HG03108 (cell line): ENCODE data around the gene MICAL3.

Experiments used
- ATAC-seq: cut with Tn5 transposase; IDR thresholded peaks from one replicate; pipeline ENCODE4 v1.9.1; 2021; ENCODE audit warnings: moderate library complexity; ENCODE audit not compliant: unreplicated experiment

MICAL3 gene

DNA sequence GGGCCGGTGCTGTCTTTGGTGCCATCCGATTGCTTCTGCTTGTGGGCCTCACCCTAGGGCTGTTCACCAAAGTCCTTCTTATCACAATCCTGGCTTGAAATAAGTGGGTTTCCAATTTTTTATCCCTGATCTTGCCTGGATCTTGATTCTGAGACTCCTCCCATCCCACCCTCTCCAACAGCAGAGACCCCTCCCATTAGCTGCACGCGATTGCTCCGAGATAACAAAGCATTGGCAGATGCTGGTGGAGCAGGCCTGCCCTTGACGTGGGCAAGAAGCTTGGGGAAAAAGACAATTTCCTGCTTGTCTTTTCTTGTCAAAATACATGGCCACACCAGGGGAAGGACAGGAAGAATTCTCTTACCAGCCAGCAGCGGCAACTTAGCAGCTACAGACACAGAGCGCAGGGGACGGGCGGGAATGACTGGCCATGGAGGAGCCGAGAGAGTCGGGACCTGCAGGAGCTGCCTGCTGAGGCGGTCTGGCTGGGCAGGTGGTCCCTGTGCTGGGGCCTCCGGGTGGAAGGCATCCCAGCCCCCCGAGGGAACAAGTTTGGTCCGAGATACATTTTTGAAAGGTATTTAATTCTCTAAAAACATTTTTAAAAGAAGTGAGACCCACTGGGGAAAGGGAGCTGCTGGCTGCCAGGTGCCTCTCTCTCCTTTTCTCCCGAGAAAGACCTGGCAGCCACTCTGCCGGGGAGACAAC is 240.4 kb downstream of the MICAL3 start:
- ATAC-seq = no peak

DNA sequence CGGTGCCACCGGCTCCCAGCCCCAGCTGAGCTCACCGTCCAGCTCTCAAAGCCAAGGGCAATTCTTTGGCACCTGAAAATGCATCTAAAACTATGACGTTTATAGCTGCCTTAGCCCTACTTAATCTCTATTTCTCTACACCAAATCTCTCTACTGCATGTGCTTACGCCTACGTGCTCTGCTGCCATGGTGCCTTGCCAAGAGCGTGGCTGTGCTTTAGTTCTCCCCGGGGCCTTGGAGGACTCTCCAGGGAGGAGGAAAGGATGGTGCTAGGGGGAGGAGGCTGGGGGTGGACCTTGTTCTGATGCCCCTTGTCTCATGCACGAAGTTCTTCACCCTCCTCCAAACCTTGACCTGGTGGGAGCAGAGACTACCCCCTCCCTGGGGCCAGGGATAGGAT is 241.0 kb downstream of the MICAL3 start:
- ATAC-seq = no peak

DNA sequence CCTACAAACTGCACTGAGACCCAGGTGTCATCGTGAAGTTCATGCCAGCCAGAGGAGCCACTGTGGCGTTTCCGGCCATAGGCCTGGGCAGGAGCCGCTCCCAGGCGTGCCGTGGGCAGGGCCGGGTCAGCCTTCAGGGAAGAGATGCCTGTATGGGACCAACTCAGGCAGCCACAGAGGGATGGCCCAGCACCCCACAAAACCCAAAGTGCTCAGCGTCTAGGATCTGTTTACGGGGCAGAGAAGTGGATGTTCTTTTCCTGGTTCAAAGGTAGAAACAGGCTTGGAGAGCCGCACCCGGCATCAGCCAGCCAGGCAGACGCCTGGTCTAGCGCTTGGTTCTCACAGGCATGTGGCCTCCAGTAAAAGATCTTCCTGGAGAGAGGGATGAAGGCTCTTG is 241.7 kb downstream of the MICAL3 start:
- no peak for ATAC-seq

DNA sequence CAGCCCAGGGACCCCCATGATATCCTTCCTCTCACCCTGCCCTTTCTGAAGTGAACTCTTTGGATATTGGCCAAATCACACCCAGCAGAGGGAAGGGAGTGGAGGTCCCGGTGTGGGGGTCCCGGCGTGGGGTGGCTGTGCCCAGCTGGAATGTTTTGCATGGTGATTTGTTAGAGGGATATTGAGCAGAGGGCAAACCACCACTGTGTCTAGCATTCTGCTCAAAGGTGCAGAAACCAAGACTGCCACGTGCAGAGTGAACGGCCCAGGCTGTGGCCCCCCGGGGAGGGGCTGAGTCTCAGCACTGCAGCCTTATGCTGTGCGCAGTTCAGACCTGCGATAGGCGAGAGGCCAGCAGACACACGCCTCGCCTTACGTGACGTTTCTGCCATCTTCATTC is 242.2 kb downstream of the MICAL3 start:
- ATAC-seq = no peak

DNA sequence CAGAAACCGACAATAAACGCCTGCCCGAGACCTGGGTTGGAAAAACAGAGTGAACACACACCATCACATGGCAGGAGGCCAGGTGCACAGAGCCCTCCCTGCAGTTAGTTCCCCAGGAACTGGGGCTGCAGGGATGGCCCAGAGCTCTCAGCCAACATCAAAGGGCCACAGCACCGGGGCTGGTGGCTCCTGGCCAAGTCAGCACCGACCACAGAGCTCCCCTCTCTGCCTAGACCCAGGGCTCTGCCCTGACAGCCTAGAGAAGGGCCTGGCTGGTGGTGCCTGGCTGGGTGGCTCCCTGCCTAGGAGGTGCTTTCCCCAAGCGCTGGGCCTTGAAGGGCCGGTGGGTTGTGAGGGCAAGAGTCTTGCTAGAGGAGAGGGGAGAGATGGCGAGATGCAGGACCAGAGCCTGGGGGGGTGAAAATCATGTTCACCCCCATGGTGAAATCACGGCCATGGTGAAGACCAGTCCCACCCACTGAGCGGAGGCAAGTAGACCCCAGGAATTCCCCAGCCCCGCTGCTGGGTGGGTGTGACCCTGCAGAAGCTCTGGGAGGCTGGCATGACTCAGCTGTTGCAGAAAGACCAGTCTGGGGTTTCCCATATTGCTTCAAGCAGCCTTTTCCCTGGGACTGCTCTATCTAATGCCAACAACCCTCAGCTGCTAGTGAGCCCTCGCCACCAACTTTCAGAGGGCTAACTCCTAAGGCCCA is 242.9 kb downstream of the MICAL3 start:
- peak; percentile 42 for ATAC-seq

DNA sequence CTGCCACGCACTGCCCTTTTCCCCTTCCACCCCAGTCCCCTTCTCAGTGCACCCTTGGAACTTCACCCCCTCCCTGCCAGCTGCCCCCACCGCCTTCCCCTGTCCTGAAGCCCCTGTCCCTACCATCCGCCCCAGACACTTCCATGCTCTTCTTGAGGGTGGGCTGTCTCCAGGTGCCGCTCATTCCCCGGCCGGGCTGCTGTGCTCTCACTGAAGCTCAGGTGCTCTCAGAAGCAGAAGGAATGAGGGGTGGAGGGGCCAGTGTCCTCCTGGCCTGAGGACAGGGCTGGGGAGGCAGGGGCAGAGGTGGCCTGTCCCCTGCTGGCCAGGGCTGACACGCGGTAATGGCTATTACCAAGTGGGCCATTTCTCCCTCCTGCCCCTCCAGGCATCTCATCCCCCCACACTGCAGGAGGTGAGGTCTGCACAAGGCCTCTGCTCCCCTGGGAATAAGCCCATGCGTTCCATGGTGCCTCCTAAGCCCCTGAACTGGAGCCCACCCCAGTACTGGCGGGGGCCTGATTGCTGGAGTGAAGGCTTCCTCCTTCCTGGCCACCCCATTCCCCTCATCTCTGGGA is 243.5 kb downstream of the MICAL3 start:
- no peak for ATAC-seq

DNA sequence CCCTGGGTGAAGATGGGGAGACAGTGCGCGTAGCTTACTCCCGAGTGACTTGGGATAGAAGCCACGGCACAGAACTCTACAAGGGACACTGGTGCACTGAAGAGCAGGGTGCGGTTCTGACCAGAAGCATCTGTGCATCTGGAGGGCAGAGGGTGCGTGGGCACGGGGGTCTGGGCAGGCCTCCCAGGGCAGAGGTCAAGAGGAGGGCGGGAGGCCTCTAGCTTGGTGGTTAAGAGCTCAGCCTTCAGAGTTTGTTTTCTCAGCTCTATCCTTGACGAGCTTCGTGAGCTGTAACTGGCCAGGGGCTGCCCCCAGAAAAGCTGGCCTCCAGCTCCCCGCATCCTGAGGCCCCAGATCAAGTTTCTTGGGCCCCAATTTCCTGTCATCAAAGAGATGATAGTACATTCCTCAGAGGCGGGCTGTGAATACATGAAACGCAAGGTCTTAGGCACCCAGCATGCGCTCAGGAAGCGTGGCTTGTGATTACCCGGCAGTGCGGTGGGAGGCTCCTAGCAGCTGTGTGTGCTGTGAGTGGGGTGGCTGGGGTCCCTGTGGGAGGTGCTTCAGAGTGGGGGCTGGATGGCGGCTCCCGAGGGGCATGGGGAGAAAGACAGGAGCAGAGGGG is 244.1 kb downstream of the MICAL3 start:
- ATAC-seq = no peak

DNA sequence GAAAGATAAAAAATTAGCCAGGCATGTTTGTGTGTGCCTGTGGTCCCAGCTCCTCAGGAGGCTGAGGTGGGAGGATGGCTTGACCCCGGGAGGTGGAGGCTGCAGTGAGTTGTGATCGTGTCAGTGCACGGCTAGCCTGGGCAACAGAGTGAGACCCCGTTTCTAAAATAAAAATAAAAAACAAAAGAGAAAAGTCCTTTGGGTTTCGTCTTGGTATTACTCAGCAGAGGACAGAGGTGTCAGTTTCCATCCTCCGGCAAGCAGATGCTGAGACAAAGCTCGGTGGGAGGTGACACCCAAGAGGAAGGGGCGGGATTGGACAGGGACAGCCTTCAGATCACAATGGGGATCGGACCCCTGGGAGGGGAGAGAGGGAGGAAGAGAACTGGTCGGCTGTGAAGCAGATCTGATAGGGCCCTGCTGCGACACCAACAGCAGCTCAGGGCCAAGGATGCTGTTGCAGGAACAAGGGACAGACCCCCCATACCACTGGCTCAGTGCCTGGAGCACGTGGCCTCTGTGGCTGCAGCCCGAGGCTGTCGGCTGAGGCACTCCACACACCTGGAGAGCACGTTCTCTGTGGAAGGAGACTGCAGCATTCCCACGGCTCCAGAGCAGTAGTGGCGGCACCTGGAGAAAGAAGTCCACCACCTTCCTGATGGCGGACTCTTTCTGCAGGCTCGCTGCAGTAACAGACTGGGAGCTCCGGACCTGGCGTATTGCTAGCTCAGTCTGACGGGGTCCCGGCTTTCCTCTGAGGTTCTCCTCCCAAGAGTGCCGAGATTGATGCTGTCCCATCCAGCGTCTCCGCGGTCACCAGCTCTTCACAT is 244.9 kb downstream of the MICAL3 start:
- peak; percentile 20 for ATAC-seq

DNA sequence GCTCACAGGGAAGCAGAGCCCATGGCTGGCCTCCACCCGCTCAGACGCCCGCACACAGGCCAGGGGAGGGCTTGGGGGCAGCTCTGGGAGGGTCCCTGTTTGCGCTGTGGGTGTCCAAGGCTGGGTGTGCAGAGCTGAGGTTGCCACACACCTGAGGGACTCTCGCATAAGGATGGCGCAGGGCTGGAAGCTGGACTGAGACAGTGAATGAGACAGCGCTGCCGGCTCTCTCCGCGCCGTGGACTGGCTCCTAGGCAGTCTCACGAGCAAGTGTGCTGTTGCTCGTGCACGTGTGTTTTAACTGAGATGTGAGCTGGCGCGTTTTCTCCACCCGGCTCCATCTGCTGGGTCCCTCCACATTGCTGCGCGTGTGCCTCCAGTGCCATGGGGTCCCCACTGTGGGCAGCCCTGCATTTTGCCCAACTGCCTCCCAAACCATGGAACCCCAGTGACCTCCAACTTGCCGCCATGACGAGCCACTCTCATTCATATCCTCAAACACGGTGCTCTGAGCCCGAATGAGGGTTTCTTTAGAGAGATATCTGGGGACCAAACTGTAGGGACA is 245.9 kb downstream of the MICAL3 start:
- no peak for ATAC-seq

DNA sequence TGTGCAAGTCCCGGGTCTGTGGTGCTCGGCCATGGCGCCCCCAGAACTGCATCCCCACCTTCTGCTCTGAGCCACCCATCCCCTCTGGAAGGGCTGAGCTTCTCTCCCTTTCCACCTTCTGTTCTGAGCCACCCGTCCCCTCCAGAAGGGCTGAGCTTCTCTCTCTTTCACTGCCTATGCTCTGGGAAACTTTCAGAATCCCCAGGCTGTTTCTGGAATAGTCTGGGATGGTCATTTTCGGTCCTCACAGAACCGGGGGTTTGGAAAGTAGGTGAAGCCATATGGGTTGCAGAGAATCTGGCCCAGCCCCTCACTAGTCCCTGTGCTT is 246.7 kb downstream of the MICAL3 start:
- ATAC-seq = no peak

DNA sequence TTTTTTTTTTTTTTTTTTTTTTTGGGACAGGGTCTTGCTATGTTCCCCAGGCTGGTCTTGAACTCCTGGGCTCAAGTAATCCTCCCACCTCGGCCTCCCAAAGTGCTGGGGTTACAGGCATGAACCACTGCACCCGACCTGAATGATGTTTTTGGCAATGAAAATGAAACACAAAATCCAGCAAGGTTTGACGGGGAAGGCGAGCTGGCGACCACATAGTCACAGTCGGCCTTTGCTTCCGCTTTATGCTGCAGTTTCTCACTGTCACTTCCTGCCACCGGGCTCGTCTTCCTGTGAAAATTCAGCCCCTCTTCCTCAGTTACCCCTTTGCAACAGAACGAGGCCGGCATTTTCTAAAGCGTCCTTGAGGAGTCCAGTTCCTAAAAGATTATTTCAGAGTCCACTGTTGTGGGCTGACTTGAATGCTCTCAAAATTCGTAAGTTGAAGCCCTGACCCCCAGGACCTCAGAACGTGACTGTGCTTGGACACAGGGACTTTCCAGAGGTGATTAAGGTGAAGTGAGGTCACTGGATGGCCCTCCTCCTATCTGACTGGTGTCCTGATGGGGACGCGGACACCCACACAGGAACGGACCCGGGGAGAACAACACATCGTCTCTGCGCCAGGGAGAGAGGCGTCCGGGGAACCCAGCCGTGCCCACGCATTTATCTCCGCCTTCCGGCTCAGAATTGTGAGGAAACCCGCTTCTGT is 247.2 kb downstream of the MICAL3 start:
- no peak for ATAC-seq

DNA sequence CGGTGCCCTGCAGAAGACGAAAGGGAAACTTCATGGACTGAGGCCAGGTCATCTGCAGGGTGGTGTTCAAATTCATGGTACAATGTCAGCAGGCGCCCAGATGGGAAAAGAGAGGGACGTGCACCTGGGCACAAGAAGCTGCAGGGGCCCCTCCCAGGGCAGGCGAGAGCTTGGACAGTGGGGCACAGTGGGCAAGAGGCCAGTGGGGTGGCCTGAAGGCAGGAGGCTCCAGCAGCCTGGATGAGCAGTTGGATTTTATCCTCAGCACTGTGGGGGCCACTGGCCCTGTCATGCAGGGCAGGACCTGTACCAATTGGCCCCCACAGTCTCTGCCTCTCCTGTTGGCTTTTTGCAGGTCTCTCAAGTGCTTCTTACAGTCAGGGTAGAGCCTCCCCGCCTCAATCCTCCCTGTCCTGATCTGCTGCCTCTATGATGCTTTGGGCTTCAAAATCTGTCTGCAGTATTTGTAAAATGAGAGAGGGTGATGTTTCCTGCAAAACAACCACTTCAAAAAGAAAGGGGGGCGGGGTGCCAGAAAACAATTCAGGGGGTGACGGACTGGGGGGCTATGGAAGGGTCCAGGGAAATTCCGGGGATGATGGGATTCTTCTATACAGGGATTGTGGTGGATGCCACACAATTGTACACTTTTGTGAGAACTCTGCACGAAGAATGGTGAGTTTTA is 248.4 kb downstream of the MICAL3 start:
- no peak for ATAC-seq

DNA sequence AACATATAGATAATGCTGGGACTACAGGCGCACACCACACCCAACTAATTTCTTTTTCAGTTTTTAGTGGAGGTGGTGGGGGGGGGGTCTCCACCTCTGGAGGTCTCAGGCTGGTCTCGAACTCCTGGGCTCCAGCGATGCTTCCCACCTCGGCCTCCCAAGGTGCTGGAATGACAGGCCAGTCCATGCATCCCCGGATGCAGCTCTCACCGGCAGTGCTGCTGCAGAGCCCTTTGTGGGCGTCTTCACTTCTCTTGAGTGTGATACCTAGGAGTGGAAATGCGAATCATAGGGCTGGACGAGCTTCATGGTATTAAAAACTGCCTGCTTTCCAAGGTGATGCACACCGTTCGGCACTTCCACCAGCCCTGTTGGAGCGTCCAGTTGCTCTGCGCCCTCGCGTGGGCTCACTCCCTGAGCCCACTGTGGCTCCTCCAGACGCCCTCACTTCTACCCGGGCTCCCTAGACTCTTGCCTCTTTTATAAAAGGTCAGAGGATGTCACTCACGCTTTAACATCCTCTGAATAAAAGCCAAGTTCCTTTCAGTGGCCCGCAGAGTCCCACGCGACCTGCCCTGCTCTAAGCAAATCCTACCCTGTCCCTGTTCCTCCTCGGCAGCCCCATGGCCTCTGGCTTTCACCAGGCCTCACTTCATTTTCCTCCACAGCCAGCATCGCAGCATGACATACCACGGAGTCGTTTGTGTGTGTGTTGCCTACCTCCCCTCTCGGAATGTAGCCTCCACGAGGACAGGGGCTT is 249.3 kb downstream of the MICAL3 start:
- ATAC-seq = no peak

DNA sequence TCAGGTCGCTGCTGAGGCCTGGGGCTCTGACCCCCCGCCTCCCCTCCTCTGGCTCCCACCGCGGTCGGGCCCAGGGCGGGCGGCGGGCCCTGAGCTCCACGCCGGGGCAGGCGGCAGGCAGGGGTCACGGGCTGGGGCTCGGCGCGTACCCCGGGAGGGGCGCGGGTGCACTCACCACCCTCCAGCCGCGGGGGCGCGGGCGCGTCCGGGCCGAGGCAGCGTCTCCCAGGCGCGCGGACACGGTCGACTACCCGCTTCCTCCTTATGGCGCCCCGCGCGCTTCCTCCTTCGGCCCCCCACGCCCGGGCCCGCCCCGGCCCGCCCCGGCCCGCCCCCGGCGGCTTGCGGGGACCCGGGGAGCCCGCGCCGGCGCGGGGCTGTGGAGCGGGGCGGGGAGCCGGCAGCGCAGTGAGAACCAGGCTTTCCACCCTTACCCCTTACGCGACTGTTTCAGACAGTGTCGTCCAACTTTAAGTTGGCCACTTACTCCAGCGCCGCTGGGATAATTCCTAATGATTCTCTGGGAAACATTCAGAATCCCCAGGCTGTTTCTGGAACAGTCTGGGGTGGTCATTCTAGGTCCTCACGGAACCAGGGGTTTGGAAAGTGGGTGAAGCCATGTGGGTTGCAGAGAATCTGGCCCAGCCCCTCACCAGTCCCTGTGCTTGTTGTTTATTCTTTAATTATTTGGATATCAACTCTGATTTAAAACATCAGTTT is 250.0 kb downstream of the MICAL3 start, which contains the start of gene BID:
Gene BID, minus strand, starts transcription at position 264 of the 720 bp plus-strand sequence. CDS start 24,353 bp downstream, outside the sequence.
- no peak for ATAC-seq

DNA sequence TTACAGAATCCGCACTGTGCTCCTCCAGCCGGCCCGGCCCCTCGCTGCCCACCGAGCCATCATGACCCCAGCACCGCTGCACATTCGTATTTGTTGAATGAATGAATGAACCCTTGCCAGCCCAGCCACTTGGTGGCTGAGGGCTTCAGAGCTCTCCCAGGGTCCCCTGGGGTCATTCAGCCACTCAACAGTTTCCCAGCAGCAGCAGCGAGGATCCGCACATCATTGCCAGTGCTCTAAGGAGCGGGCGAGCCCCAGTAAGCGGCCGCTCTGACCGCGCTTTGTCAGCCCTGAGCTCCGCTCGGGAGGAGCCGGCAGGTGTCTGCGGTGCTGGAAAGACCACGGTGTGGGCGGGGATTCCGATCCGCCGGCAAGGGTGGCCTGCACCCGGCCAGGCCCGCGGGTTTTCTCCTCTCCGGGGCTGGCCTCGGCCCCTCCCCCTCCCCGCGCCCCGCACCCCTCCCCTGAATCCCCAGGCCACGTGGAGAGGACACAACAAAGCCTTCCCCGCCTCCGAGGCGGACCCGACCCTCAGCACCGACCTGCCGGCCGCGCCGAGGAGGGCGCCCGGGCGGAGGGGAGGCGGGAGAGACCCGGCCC is 250.7 kb downstream of the MICAL3 start:
- no peak for ATAC-seq

DNA sequence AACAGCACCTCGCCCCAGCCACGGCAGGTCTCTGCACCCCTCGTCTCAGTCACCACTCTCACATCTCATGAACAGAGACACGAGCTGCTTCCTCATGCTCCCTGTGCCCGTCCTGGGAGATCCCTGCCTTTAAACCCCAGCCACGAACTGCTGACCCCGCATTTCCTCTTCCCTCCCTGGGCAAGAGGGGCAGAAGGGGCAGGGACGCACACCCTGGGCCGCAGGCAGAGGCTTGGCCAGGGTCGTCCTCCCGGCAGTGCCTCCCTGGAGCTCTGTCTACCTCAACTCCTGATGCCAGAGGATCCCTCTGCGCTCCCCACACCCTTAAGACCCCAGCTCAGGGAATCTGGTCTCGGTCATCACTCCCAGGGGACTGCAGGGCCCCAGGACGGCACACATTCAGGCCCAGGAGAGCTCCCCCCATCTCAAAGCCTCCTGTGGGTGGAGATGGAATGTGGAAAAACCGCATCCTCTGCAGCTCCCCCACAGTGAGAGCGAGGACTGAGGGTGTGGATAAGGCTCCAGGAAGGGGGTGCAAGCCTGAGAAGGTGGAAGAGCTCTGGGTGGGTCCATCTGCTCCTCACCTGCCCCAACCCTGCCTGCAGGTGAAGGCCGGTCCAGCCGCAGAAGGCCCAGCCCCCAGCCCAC is 251.3 kb downstream of the MICAL3 start:
- no peak for ATAC-seq

DNA sequence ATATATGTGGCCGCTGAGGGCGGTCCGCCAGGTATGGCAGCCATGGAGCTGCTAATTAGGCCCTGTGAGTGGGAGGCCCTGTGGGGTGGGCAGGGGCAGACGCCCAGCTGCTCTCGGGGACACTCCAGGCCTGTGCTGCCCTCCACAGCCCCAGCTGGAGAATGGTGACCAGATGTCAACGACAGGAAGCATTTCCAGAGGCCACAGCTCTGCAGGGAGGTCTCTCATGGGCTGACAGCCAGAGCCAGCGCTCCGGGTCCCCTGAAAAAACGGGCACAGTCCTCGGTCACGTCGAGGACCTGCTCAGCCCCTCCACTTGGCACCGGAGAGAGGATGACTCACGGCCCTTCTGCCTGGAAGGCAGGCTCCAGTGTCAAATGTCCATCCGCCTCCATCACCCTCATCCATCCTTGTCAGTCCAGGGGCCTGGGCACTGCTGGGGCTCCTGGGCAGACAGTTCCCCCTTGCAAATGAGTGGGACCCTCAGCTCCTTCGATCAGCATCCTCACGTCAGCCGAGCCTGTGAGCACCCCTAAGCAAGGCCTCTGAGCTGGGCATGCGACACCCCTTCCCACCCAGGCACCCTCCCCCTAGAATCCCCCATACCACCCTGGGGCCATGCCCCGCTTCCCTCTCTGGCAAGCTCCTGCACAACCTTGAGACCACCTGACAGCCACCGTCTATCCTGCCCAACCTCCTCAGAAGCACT is 252.0 kb downstream of the MICAL3 start:
- ATAC-seq = no peak
